Heart left ventricle (tissue), 16 donors: Measurements from ENCODE around the gene NUMA1. TPM values are rescaled to one million over a fixed set of nuclear protein-coding genes. Genes with fewer than 3 reads are reported as not detected.

ENCODE experiments used
- ATAC-seq, 4 donors: fragments of 200-7000 bp; cut with Tn5 transposase; one replicate each; pipeline ENCODE4 v1.9.1; 2020 to 2022; ENCODE audit warnings: moderate library complexity in 4 of 4, mild to moderate bottlenecking in 3 of 4, moderate number of reproducible peaks in 1 of 4
- DNase-seq, 5 donors: peaks; one replicate each; pipeline ENCODE4 v3.0.0-alpha.2; 2020
- H3K27ac ChIP-seq, 12 donors: fragments of 200-600 bp; sonication (generic) in 4 of 12; one replicate each; pipeline versions ENCODE4 v1.5.0 to v1.8.0; 2016 to 2022; ENCODE audit warnings: mild to moderate bottlenecking in 2 of 12
- H3K27me3 ChIP-seq, 9 donors: fragments of 200-600 bp; sonication (generic) in 2 of 9; one replicate each; pipeline versions ENCODE4 v1.5.1 to v1.8.0; 2016 to 2022; ENCODE audit warnings: mild to moderate bottlenecking in 3 of 9
- H3K36me3 ChIP-seq, 9 donors: fragments of 200-600 bp; sonication (generic) in 2 of 9; one replicate each; pipeline versions ENCODE4 v1.5.0 to v1.8.0; 2018 to 2022; ENCODE audit warnings: mild to moderate bottlenecking in 2 of 9
- H3K4me1 ChIP-seq, 12 donors: fragments of 200-600 bp; sonication (generic) in 4 of 12; one replicate each; pipeline versions ENCODE4 v1.5.0 to v1.8.0; 2016 to 2022; ENCODE audit warnings: mild to moderate bottlenecking in 3 of 12
- H3K4me3 ChIP-seq, 12 donors: fragments of 200-600 bp; sonication (generic) in 4 of 12; one replicate each; pipeline versions ENCODE4 v1.5.0 to v1.8.0; 2017 to 2022; ENCODE audit warnings: mild to moderate bottlenecking in 9 of 12, moderate library complexity in 4 of 12
- H3K9me3 ChIP-seq, 12 donors: fragments of 200-600 bp; sonication (generic) in 4 of 12; one replicate each; pipeline versions ENCODE4 v1.5.0 to v1.8.0; 2016 to 2022; ENCODE audit warnings: mild to moderate bottlenecking in 1 of 12
- CTCF ChIP-seq, 12 donors: fragments of 200-600 bp; sonication (generic) in 4 of 12; IDR thresholded peaks; one replicate each; pipeline versions ENCODE4 v1.5.0 to v1.8.0; 2018 to 2022; ENCODE audit warnings: antibody characterized with exemption in 12 of 12, mild to moderate bottlenecking in 5 of 12
- POLR2A ChIP-seq, 2 donors: fragments of 450-650 bp; IDR thresholded peaks; one replicate each; pipeline ENCODE4 v1.6.1; 2017; ENCODE audit warnings: antibody characterized with exemption in 2 of 2, mild to moderate bottlenecking in 2 of 2, moderate library complexity in 2 of 2
- WGBS, 4 donors: extraction: QIAGEN DNeasy Blood & Tissue Kit in 2 of 4; methylation state at CpG; one replicate each; pipeline versions ENCODE4 v1.1.5 to v1.1.7; 2013 to 2018; 5-methylcytosine and 5-hydroxymethylcytosine counted together
- intact Hi-C, 10 donors: fragments of 100-400 bp; cut with DNase I; formaldehyde crosslinking; loops; one replicate each; pipeline versions ENCODE4 v1.11.1 to v1.14.2; 2022
- polyA plus RNA-seq, 2 donors: library from polyadenylated mRNA; stranded (reverse); fragments of 200-250 nt; gene quantifications; one replicate each; pipeline ENCODE4 v1.2.3, GENCODE V29; 2013
- total RNA-seq, 9 donors: library from RNA; depleted of rRNA in 2 of 9; stranded (reverse); fragments of >200 nt in 2 of 9; fragmentation: NEBNext Ultra II Directional in 3 of 9; extraction: Animal tissue kit (Norgen Biotek cat#: 25700) in 3 of 9; gene quantifications; one replicate each; pipeline versions ENCODE4 v1.1.0 to v1.2.4, GENCODE V29; 2016 to 2023
- donor health status: ischemic (EF 13 %, LVEDD 7.1; RV severe dilation, severe dysfunction).
- donor health status: healthy with polysubstance abuse.
- donor health status: DM: no; HTN: yes; CAD: no.
- donor health status: DM: no; HTN: no; CAD: no.
- donor health status: ischemic (EF 25% LVEDD 6.9; RV normal size, moderate dysfunction).
- donor health status: ischemic (EF 25% LVEDD 5.7; RV mildly dilated, moderate dysfunction).
- donor health status: healthy.
- donor health status: DM: yes; HTN: yes; CAD: no.
- donor health status: ischemic (EF 35%, LVEDD 5.7; RV mildly dilated, moderate dysfunction).
- donor health status: nonischemic (EF 11% LVEDD 7.7; RV severe dilation, severe dysfunction).
- donor health status: DM: yes; HTN: yes; CAD: no.
- donor health status: PGD.
- donor health status: ischemic (EF 29% LVEDD 5.4; RV normal size, mild dysfunction).
- donor health status: nonischemic (EF 23%, LVEDD 6.1; RV moderate dilation, normal function).

The NUMA1 gene
- total and polyA plus RNA-seq, 11 donors: 62.7 to 193 (median 101) TPM

- ATAC-seq (no peak), DNase-seq (no peak)
- intact Hi-C loops: loop anchor here in 1 of 10 donors (10.0 kb wide), 1 partner anchor 329 kb away; the partner anchor contains the start of gene CLPB
- Histone ChIP-seq H3K9me3 (no peaks in the 10 kb centered on the region), H3K27ac (no peak within 1 kb of the TSS), H3K36me3 (peaks cover 0 to 19% (median 0%) of the 10 kb centered on the region in 9 donors), H3K27me3 (no peaks in the 10 kb centered on the region), H3K4me3 (no peak within 1 kb of the TSS), H3K4me1 (peaks cover 7 to 30% (median 20%) of the 10 kb centered on the region in 12 donors)
- TF ChIP-seq CTCF (IDR thresholded peaks at IDR 0.05) (no peak), POLR2A (IDR thresholded peaks at IDR 0.05) (no peak)
- WGBS, 4 donors: 95 to 97% (median 96%) methylated on average over 14 of the region's 14 CpGs
These were observed 25.5 kb upstream of the NUMA1 start, which contains the start of gene TOMT for GRCh38 chr11:72105888-72106287. Gene TOMT (plus strand): TSS chr11:72105924. CDS start chr11:72105952, 28 bp downstream.

GRCh38 chr11:72103754-72104167, 23.4 kb upstream of the NUMA1 start:
- ATAC-seq: no peak
- Histone ChIP-seq H3K4me3 (peak overlapping the region in 11 of 12 donors; percentile 4 to 98 (median 86)), H3K27me3 (no peaks in the 10 kb centered on the region), H3K27ac (peak overlapping the region; percentile 71 to 99 (median 95)), H3K4me1 (peaks cover 7 to 45% (median 32%) of the 10 kb centered on the region in 12 donors), H3K9me3 (no peaks in the 10 kb centered on the region), H3K36me3 (peaks cover 0 to 21% (median 12%) of the 10 kb centered on the region in 9 donors)
- DNase-seq: no peak
- 77 to 86% (median 80%) methylated on average over 10 to 11 of the region's 11 CpGs for WGBS, 4 donors
- intact Hi-C loops: loop anchor here in 5 of 10 donors (1.0 to 10.0 kb wide), 5 partner anchors 9 to 331 kb away; partner anchors contain the start of genes ANAPC15 (in 4 of the 5), CLPB (in 1 of the 5), LRRC51 (in 1 of the 5) and NUMA1 (in 1 of the 5)
- TF ChIP-seq POLR2A (IDR thresholded peaks at IDR 0.05) (no peak), CTCF (IDR thresholded peaks at IDR 0.05) (no peak)

GRCh38 chr11:72102946-72103753, 22.8 kb upstream of the NUMA1 start, which contains the start of gene LAMTOR1:
Gene LAMTOR1 (minus strand): TSS chr11:72103297. CDS start chr11:72103224, 73 bp downstream.
- WGBS, 4 donors: 2 to 5% (median 4%) methylated on average over 44 to 64 of the region's 64 CpGs
- Histone ChIP-seq H3K36me3 (peaks cover 0 to 27% (median 15%) of the 10 kb centered on the region in 9 donors), H3K27ac (peak within 1 kb of the TSS; percentile 91 to 99 (median 96)), H3K4me3 (peak within 1 kb of the TSS; percentile 70 to 98 (median 90)), H3K27me3 (no peaks in the 10 kb centered on the region), H3K9me3 (no peaks in the 10 kb centered on the region), H3K4me1 (peaks cover 7 to 48% (median 32%) of the 10 kb centered on the region in 12 donors)
- intact Hi-C loops: loop anchor here in 5 of 10 donors (1.0 to 10.0 kb wide), 5 partner anchors 9 to 332 kb away; partner anchors contain the start of genes ANAPC15 (in 4 of the 5), CLPB (in 1 of the 5), LRRC51 (in 1 of the 5) and NUMA1 (in 1 of the 5)
- ATAC-seq (peak; percentile 98 to 100 (median 99)), DNase-seq (peak; percentile 99 to 100 (median 99))
- TF ChIP-seq CTCF (IDR thresholded peaks at IDR 0.05) (peak in 9 of 12 donors; percentile 29 to 60 (median 48)), POLR2A (IDR thresholded peaks at IDR 0.05) (peak in 1 of 2 donors; percentile 64)

GRCh38 chr11:72102631-72102945, 22.2 kb upstream of the NUMA1 start:
- Histone ChIP-seq H3K27ac (peak overlapping the region; percentile 91 to 99 (median 96)), H3K9me3 (no peaks in the 10 kb centered on the region), H3K27me3 (no peaks in the 10 kb centered on the region), H3K4me3 (peak overlapping the region; percentile 70 to 98 (median 90)), H3K36me3 (peaks cover 0 to 32% (median 20%) of the 10 kb centered on the region in 9 donors), H3K4me1 (peaks cover 7 to 48% (median 32%) of the 10 kb centered on the region in 12 donors)
- 2 to 4% (median 3%) methylated on average over 8 to 9 of the region's 9 CpGs for WGBS, 4 donors
- TF ChIP-seq POLR2A (IDR thresholded peaks at IDR 0.05): no peak
- TF ChIP-seq CTCF (IDR thresholded peaks at IDR 0.05): no peak
- peak in 1 of 4 donors; percentile 1 for ATAC-seq
- intact Hi-C loops: loop anchor here in 2 of 10 donors (5.0 to 10.0 kb wide), 2 partner anchors 175 to 332 kb away; partner anchors contain the start of genes CLPB (in 1 of the 2), RNF121 (in 1 of the 2) and XNDC1N (in 1 of the 2)
- no peak for DNase-seq
